Dermis microvascular lymphatic vessel endothelial cell (primary cell): ENCODE measurements around the gene TRIM33. TPM values are rescaled to one million over a fixed set of nuclear protein-coding genes. Genes with fewer than 3 reads are reported as not detected.
"Not testable (repeated sequence)": the region's sequence is repeated elsewhere in the genome, so short reads cannot be mapped to it uniquely, and the experiment has no call there.

ENCODE experiments used
- DNase-seq, 2 donors: peaks; one replicate each; pipeline versions ENCODE4 v3.0.0 to v3.0.0-alpha.2; 2010; ENCODE audit warnings: low read depth in 2 of 2
- total RNA-seq: library from RNA; depleted of rRNA; stranded (reverse); fragments of >200 nt; gene quantifications from 2 replicates; pipeline ENCODE4 v1.2.1, GENCODE V29; 2014

The TRIM33 gene
- total RNA-seq, 1 donor from 2014 or later = 16.9 TPM

DNA sequence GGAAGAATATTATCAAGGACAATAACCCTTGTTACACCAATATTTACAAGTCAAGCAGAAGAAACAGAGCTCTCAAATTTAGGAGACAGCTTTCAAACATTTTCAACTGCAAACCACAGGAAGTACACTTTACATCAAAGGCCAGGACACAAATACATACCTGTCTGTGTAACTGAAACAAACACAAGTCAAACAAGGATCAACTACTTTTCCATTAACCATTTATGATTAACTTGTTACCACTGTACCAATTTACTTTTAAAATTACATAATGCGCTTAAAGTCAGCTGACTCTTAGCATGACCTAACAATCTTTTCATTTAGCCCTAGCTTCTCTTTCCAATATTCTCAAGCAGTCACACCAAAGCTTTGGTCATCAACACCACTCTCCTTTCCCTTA, 43.5 kb downstream of the TRIM33 start:
- no peak for DNase-seq

DNA sequence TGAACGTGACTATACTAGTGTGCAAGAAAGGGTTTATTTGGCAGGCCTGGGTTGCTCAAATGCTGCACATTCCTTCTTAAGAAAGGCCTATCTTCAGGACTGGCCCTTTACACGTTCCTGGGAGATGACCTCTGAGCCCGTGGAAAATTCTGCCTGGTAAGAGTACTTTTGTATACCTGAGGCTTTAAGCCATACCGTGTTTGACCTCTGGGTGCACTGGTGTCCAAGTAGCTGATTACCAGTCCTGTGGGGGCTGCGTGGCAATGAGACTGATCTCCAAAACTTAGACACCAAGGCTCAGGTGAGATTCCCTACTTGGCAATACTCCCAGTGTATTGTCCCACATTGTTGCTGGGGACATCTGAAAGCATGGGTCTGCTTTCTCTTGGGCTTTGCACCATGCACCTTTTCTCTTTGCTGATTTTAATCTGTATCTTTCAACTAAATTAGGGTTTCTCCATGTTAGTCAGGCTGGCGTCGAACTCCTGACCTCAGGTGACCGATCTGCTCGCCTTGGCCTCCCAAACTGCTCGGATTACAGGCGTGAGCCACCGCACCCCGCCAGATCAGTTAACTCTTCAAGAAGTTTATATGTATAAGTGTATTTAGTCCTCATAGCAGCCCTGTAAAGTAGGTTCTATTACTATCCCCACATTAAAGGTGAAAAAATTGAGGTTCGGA, 44.5 kb downstream of the TRIM33 start:
- no peak for DNase-seq

DNA sequence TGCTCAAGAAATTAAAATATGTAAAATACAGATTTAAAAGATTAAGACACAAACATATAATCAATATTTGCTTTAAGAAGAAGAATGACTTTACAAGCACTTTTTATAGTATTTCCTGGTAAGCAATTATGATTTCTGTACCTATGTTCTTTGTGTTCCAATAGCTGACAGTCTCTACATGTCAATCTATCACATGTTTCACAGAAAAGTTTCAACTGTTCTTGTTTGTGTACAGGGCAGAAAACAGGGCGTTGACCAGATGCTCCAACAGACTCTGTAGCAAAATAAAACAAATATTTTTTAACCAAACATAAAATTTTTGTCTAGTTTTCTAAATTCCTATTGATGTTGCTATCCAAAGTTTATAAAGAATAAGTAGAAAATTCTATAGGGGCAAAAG, 48.0 kb downstream of the TRIM33 start:
- no peak for DNase-seq

DNA sequence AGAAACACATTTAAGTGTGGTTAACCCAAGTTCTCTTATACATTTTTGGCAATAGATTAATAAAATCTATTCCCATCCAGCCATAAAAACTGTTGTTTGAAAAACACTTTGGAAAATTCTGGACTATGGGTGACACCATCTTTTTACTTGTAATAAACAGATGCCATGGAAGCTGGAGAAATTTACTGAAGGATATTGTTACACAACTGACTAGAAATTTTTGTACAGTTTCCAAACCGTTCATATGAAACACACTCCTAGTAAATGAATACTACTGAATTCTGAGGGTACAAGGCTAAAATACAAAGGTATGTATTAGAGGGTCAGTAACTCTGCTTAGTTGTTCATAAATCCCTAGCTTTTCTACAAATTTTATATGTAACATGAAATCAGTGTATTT, 48.7 kb downstream of the TRIM33 start:
- no peak for DNase-seq

DNA sequence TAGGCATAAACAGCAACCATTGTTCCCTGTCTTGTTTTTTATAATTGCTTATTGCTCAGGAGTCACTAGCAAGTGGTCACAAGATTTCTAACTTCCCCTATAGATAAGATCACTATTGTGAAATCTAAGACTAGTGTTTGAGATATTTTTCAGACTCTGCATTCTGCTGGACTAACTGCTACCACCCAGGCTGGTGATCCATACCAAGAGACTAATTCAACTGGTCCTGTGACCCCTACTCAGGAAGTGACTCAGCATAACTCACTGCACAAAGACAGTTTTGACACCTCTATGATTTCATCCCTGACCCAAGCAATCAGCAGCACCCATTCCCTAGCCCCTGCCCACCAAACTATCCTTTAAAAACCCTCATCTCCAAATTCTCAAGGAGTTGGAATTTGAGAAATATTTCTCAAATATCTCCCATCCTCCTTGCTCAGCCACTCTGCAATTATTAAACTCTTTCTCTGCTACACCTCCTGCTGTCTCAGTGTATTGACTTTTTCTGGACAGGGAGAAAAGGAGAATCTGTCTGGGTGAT, 52.7 kb downstream of the TRIM33 start:
- peak in 1 of 2 donors; percentile 72 for DNase-seq

DNA sequence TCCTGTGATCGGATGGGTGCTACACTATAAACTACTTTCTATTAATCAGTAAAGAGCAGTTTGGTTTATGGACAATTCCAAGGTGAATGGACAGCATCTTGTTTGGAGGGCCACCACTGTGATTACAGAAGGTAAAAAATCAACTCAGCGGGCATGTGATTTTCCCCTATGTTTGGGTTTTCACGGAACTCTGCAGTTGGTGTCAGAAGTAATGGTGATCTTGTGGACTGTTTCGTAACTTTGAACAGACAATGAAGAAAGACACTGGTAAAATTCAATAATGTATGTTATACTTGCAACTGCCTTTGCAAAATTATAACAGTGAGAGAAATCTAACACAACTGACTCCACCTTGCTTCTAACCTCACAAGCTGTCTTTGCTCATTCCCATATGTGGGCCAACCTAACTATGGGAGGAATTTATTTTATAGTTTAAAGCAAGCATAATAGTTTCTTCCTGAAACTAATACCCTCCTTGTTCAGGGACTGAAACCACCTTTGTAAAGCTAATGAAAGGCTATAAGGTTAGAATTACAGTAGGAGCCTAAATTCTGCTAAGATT, 53.2 kb downstream of the TRIM33 start:
- DNase-seq = no peak

DNA sequence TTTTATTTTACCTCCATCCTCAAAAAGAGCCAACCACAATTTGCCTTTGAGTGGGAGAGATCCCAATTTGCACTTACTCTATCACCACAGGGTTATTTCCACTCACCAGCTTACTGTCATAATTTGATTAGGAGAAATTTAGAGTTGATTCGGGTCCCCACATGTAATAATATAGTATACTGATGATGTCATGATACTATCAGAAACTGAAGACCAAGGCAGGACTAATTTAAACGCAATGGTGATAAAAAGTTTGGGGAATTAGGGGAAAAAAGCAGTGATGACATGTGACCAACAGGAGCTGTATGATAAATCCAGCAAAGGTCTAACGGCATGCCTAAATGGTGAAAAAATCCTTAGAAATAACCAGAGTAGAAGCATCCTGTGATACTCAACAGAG, 54.4 kb downstream of the TRIM33 start:
- DNase-seq = no peak

DNA sequence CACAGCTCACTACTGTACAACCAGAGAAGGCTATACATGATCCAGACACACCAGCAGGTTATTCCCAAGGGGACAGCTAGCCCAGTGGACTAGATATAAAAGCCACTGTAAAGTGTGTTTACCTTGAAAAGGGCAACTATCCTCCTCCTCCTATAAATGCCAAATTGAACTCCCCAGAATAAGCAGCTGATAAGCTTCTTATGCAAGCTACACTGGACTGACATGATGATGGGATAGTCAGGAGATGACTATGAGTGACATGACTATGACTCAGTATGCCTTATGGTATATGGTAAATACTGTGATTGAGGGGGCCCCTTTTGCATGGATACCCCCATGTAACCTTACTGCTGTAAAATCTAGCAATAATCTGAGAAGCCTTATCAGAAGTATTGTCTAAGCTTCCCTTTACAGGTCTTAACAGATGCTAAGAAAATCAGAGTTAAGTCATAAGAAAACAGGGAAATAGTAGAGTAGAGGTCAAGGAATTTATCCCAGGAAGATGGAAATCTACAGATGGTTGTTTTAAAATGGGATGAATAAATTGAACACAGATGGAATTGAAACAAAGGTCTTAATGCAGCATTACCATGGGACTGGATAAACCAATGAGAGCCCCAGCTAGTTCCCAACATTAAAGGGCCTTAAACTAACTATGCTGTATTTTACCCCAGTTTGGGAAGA, 55.8 kb downstream of the TRIM33 start:
- DNase-seq = no peak

DNA sequence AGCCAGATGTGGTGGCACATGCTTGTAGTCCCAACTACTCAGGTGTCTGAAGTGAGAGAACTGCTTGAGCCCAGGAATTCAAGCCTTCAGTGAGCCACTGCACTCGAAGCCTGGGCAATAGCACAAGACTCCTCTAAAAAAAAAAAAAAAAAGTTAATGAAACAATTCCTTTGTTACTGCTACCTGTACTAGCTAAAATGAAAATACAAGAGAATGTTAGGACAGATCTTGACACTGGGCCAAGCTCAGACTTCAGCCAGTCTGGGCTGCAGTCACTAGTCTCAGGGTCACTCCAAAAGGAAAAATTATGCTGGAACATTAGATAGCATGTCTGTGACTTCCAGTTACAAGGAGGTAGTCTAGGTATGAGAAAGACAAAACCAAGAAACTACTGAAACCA, 56.5 kb downstream of the TRIM33 start:
- no peak for DNase-seq

DNA sequence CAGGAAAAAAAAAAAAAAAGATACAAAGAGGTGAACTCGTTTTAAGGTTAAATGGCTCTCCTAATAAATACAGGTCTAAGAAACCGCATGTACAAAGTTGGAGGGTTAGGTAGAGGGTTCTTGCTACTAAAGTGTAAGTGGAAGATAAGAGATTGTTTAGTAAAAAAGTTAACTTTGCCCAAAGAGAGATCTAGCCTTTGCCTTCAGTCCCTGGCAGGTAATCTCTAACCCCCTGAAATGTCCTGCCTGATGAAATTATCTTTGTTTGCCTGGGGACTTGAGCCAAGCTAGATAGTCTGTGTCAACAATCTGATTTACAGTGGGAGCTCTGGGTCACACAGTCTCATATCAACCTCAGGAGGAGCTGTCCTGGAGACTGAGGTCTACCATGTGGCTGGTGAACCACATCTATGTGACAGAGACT, 57.6 kb downstream of the TRIM33 start:
- DNase-seq = no peak

DNA sequence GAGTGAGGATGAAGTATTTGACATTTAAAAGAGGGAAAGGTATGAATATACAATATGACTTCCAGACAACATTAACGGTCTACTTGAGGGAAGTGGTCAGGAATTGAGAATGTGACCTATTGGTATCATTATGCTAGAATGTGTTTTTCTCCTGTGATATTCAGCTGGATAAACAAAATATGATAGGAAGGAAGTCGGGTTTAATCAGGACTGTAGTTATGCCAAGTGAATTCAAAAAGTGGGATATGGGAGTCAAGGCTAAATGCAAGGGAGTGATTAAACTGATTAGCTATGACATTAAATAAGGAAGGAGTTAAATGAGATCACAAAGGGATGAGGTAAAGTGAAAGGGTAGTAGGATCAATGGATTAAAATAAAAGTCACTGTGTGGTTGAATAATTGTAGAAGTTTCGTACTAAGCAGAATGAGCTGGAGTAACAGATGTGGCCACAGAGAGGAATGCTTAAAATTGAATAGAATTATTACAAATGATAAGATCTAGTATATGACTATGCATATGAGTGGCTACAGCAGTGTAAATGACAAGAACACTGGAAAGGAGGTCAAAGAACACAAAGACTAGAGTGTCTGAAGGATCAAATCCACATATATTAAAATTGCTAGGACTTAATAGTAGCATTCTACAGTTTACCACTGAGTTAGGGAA, 62.5 kb downstream of the TRIM33 start:
- DNase-seq = peak; percentile 24 to 78

DNA sequence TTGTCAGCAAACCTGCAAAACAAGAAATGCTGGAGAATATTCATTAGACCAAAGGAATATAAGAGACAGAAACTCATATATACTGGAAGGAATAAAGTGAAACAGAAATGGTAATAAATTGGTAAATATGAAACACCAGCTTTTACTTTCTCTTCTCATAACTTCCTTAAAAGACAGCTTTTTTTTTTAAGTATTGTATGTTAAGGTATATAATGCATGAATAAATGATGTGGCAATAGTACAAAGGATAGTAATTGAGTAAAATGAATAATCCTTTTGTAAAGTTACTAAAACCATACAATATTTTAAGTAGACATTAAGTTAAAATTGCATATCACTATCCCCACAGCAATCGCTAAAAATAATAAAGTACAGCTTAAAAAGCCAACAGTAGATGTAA, 64.8 kb downstream of the TRIM33 start:
- DNase-seq = no peak

DNA sequence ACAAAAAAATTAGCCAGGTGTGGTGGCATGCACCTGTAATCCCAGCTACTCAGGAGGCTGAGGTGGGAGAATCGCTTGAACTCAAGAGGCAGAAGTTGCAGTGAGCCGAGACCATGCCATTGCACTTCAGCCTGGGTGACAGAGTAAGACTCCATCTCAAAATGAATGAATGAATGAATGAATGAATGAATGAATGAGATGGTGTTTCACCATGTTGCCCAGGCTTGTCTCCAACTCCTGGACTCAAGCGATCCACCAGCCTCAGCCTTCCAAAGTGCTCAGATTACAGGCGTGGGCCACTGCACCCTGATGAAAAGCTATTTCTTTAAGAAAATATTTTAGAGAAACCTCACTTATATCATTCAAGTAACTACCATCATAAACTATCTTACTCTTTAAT, 67.8 kb downstream of the TRIM33 start:
- DNase-seq = not testable (repeated sequence)

DNA sequence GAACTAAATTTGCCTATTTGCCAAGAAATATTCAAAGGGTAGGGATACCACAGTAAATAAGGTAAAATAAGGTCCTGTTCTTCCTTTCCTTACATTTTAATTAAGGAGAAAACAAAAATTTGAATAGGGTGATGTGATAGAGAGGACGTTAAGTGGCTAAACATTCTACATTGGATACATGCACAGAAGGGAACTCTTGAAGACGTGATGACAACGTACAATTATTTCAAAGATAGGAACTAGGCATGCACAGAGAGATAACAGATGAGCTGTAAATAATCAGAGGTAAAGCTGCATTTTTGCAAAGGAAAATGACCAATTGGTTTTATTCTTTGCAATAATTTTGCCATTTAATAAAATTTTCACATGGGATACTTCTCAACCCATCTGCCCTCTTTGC, 69.7 kb downstream of the TRIM33 start:
- no peak for DNase-seq

DNA sequence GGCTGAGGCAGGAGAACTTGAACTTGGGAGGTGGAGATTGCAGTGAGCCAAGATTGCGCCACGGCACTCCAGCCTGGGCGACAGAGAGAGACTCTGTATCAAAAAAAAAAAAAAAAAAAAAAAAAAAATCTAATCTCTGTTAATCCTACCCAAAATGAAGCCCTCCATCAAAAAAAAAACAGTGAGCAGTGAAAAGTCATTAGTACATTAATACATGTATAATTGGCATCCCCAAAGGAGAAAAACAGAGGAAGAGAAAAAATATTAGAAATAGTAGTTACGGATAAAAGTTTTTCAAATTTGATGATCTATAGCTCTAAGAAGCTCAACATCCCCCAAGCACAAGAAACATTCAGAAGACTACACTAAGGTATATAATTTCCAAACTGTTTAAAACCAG, 71.6 kb downstream of the TRIM33 start:
- no peak for DNase-seq

DNA sequence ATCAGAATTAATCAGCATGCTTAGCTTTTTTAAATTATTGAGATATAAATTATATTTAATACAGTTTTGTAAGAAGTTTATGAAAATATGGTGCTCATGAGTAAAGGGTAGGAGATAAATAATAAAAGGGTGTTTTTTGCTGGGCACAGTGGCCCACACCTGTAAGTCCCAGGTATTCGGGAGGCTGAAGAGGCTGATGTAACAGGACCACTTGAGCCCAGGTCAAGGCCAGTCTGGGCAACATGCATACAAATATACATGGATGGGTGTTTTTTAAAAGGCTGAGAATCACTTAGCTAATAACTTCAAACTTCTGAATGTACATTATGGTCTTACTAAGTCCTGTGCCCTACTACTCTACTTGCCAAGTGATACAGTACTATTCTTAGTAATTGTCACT, 73.2 kb downstream of the TRIM33 start:
- DNase-seq = no peak

DNA sequence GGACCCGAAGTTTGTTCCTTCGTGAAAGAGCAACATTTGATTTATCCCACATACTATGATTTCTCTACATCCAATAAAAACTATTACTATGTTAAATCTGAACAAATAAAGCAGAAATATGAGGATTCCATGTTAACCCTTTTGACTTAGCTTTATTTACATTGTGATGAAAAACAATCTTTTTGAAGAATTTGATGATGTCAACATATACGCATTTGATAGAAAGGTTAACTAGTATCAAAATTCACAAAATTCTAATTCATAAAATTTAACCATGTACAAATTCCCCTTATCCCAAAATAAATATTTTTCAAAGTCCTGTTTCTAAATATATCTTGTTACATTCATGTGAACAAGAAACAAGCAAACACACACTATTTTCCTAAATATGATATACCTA, 74.2 kb downstream of the TRIM33 start:
- DNase-seq = no peak

DNA sequence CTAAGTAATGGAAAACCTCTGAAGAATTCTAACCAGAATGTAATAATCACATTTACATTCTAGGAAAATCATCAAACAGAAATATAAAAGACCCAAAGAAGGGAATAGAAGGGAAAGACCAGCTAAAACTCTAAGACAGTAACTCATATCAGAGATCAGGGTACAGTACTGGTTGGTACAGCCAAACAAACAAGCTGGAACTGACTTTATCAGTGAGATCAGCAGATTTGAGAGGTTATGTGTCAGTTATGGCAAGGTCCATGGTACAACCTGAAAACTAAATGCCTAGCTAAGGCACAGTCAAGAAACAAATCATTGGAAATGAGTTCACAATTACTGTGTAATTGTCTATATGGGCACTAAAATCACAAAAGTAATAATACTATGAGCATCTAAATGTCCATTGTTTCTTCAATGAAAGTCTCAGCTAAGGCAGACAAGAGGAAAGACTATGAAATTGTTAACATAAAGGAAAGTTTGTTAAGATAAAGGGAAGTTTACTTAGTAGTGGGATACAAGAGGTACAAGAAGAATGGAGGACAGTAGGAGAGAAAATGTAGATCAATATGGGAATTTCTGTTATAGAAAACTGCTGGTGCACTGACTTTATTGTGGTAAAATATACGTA, 75.8 kb downstream of the TRIM33 start:
- DNase-seq = no peak

DNA sequence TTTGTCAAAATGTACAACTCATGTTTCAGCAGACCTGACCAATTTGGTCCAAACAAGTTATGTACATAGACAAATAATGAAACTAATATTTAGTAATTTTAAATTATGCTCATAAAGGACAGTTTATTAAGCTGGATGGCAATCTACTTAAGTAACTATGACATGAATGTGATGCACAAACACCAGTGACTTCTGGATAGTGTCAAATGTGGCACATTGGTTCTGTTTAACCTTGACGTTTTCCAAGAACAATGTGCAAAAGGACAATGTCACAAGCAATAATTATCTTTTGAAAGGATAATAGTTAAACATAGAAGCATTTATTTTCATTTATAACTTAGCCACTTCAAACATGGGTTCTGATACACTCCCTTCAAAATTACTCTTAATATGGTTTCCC, 80.0 kb downstream of the TRIM33 start:
- DNase-seq = no peak

DNA sequence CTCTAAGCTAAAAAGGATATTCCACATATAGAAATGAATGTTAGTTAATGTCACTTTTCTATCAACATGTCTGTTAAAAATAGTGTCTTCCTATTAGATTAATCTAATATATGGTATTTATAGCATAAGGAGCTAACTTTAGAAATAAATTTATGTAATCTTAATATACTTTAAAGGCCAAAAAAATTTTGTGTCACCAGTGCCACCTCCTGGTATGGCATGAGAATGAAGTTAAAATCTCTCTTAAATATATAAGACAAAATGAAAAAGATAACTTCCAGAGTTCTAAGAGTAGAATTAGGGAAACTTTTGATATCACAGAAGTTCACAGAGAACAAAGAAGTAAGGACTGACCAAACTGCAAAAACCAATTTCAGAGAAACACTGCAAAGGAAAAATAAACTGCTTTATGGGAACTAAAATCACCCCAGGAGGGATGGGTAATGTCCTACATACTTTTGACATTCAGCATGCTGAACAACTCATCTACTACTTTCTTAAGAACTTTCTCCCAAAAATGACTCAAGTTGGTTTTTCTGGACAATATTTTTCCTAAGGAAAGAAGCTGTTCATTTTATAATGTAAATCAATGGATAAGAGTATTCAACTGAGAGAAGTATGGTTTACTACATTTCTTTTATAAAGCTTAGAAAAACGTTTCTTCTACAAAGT, 82.8 kb downstream of the TRIM33 start:
- peak in 1 of 2 donors; percentile 33 for DNase-seq

DNA sequence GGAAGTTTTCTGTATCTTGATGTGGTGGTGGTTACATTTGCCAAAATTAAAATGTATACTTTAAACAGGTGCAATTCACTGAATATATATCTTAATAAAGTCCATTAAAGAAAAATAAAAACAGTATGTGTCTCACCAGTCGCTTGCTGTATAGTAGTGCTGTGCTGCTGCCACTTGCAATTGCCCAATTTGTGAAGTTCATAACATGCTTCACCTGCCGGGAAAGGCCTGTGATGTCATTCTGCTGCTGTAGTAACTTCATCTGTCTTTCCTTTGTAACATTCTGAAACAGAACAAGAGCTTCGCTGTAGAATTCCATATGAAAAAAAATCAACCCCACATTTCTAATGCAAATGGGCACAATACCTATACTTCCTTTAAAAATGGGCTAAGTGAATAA, 83.4 kb downstream of the TRIM33 start:
- no peak for DNase-seq
